Left lung (tissue), 10 donors: ENCODE measurements around the gene EXOC4. TPM values are rescaled to one million over a fixed set of nuclear protein-coding genes. Genes with fewer than 3 reads are reported as not detected.

Experiments
- ATAC-seq: fragments of 200-7000 bp; cut with Tn5 transposase; one replicate; pipeline ENCODE4 v1.9.1; 2020; ENCODE audit warnings: moderate library complexity
- DNase-seq, 4 donors: peaks; one replicate each; pipeline ENCODE4 v3.0.0-alpha.2; 2013 to 2020
- H3K27ac ChIP-seq, 2 donors: fragments of 200-600 bp; sonication (generic) in 1 of 2; one replicate each; pipeline versions ENCODE4 v1.5.0 to v1.8.0; 2020 to 2021
- H3K27me3 ChIP-seq, 2 donors: fragments of 200-600 bp; sonication (generic) in 1 of 2; one replicate each; pipeline versions ENCODE4 v1.5.0 to v1.8.0; 2020 to 2021
- H3K36me3 ChIP-seq, 2 donors: fragments of 200-600 bp; sonication (generic) in 1 of 2; one replicate each; pipeline versions ENCODE4 v1.5.0 to v1.8.0; 2020 to 2021
- H3K4me1 ChIP-seq, 2 donors: fragments of 200-600 bp; one replicate each; pipeline ENCODE4 v1.8.0; 2021
- H3K4me3 ChIP-seq, 2 donors: fragments of 200-600 bp; sonication (generic) in 1 of 2; one replicate each; pipeline versions ENCODE4 v1.5.0 to v1.8.0; 2020 to 2021; ENCODE audit warnings: mild to moderate bottlenecking in 1 of 2
- H3K9me3 ChIP-seq, 2 donors: fragments of 200-600 bp; sonication (generic) in 1 of 2; one replicate each; pipeline versions ENCODE4 v1.5.0 to v1.8.0; 2020 to 2021
- intact Hi-C, 2 donors: fragments of 100-400 bp; cut with DNase I; formaldehyde crosslinking; loops; one replicate each; pipeline versions ENCODE4 v1.11.2 to v1.14.2; 2022
- polyA plus RNA-seq, 6 donors: library from polyadenylated mRNA; unstranded; fragments of 120-200 nt; gene quantifications; one replicate each; pipeline ENCODE4 v1.2.1, GENCODE V29; 2013; ENCODE audit not compliant: insufficient read length in 6 of 6
- total RNA-seq, 2 donors: library from RNA; stranded (reverse); fragmentation: NEBNext Ultra II Directional; extraction: Animal tissue kit (Norgen Biotek cat#: 25700); gene quantifications; one replicate each; pipeline ENCODE4 v1.2.1, GENCODE V29; 2021
- TF ChIP-seq, protein P1 (sequence below), 2 donors: fragments of 200-600 bp; sonication (generic) in 1 of 2; IDR thresholded peaks; one replicate each; pipeline versions ENCODE4 v1.5.0 to v1.8.0; 2021; ENCODE audit warnings: antibody characterized with exemption in 2 of 2
- donor health status: DM: no; HTN: yes; CAD: no.
- donor health status: DM: no; HTN: no; CAD: no.

The EXOC4 gene
- total and polyA plus RNA-seq, 8 donors = 52.5 to 79.4 (median 65.9) TPM

DNA sequence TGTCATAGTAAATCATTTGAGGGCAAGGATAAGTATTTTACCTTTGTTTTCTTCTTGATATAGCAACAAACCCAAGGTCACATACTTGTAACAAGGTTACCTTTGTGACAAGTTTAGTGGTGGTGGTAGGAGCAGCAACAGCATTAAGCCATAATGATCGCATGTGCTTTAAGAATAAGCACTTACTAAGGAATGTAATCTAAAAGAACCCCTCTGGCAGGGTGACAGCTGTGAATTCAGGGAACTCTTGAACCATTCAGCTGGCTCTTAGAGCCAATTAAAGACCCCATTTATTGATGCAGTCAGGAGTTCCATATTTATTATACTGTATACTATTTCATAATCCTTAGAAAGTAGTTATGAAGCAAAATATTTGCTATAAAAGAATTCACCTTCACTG is 370.8 kb downstream of the EXOC4 start:
- no peak for ATAC-seq
- intact Hi-C loops = no loop called here
- Histone ChIP-seq H3K4me3 (no peak overlapping the region), H3K4me1 (no peaks in the 10 kb centered on the region), H3K36me3 (no peaks in the 10 kb centered on the region), H3K27ac (no peak overlapping the region), H3K27me3 (no peaks in the 10 kb centered on the region), H3K9me3 (no peaks in the 10 kb centered on the region)
- no peak for DNase-seq
- TF ChIP-seq, protein P1, sequence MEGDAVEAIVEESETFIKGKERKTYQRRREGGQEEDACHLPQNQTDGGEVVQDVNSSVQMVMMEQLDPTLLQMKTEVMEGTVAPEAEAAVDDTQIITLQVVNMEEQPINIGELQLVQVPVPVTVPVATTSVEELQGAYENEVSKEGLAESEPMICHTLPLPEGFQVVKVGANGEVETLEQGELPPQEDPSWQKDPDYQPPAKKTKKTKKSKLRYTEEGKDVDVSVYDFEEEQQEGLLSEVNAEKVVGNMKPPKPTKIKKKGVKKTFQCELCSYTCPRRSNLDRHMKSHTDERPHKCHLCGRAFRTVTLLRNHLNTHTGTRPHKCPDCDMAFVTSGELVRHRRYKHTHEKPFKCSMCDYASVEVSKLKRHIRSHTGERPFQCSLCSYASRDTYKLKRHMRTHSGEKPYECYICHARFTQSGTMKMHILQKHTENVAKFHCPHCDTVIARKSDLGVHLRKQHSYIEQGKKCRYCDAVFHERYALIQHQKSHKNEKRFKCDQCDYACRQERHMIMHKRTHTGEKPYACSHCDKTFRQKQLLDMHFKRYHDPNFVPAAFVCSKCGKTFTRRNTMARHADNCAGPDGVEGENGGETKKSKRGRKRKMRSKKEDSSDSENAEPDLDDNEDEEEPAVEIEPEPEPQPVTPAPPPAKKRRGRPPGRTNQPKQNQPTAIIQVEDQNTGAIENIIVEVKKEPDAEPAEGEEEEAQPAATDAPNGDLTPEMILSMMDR (IDR thresholded peaks at IDR 0.05) = no peak

DNA sequence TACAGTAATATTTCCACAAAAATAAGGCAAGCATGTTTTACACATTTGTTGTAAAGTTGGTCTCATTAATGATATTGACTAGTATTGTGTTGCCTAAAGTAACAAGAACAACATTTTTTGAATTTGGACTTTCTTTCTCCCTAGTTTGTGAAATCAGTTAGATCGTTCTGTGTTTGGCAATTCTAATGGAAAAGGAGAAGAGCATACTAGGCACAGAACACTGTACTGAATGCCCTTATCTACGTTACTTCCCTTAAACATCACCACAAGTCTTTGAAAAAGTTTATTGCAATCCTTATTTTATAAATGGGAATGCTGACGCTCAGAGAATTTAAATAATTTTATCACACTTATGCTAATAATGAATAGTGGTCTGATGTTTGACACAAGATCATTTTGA is 372.2 kb downstream of the EXOC4 start:
- no peaks in the 10 kb centered on the region for H3K36me3 ChIP-seq
- no peak overlapping the region for H3K4me3 ChIP-seq
- H3K27ac ChIP-seq = no peak overlapping the region
- intact Hi-C loops = no loop called here
- DNase-seq (no peak), ATAC-seq (no peak)
- no peaks in the 10 kb centered on the region for H3K4me1 ChIP-seq
- no peaks in the 10 kb centered on the region for H3K9me3 ChIP-seq
- TF ChIP-seq, protein P1 (IDR thresholded peaks at IDR 0.05) = no peak
- H3K27me3 ChIP-seq = no peaks in the 10 kb centered on the region

DNA sequence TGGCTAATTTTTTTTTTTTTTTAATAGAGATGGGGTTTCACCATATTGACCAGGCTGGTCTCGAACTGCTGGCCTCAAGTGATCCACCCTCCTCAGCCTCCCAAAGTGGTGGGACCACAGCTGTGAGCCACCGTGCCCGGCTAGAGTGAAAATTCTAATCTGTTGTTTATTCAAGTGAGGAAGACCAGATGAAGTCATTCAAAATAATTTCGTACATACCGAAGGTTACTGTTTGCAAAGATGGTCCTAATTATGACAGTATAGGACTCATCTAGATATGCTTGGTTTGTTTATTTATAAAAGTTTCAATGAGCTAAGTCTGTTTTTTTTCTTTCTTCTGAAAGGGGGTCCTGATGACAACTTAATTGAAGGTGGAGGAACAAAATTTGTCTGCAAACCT is 376.8 kb downstream of the EXOC4 start:
- TF ChIP-seq, protein P1 (IDR thresholded peaks at IDR 0.05) = no peak
- no peak overlapping the region for H3K4me3 ChIP-seq
- no peaks in the 10 kb centered on the region for H3K9me3 ChIP-seq
- intact Hi-C loops = no loop called here
- peaks cover 0 to 9% of the 10 kb centered on the region in 2 donors for H3K4me1 ChIP-seq
- no peaks in the 10 kb centered on the region for H3K27me3 ChIP-seq
- DNase-seq (no peak), ATAC-seq (no peak)
- no peak overlapping the region for H3K27ac ChIP-seq
- no peaks in the 10 kb centered on the region for H3K36me3 ChIP-seq

DNA sequence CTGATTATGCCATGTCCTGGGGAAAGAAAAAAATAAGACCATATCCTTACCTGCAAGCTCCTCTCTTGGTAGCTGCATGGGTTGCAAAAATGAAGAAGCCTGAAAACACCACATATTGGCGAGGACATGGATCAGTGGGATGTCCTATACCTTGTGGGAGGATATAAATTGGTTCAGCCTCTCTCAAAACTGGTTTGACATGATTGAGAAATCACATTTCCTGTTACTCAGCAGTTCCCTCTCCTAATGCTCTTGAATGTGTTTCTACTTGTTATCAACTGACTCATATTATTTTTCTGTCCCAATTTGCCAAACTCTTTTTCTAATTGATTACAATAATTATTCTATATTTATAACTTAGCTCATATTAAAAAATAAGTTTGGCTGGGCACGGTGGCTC is 380.2 kb downstream of the EXOC4 start:
- Histone ChIP-seq H3K4me3 (no peak overlapping the region), H3K27ac (peak overlapping the region in 1 of 2 donors; percentile 38), H3K4me1 (peaks cover 0 to 9% of the 10 kb centered on the region in 2 donors), H3K36me3 (no peaks in the 10 kb centered on the region), H3K27me3 (no peaks in the 10 kb centered on the region), H3K9me3 (no peaks in the 10 kb centered on the region)
- intact Hi-C loops = no loop called here
- ATAC-seq (peak; percentile 78), DNase-seq (no peak)
- TF ChIP-seq, protein P1 (IDR thresholded peaks at IDR 0.05) = no peak

DNA sequence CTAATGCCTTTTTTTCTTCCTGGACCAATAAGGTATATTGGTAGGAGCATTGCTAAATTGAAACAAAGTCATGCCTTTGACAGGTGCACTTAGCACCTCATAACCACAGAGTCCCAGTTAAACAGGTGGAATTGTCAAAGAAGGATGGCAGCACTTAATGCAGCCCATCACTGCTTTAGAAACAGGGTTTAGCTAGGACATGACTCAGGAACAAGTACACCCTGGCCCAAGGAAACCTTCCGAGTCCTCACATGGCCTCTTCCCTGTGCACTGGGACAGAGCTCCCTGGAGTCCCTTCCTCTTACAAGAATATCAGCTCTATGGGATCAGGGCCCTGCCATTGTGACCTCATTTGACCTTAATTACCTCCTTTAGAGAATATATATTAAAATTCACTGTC is 382.7 kb downstream of the EXOC4 start:
- no peak overlapping the region for H3K27ac ChIP-seq
- no peaks in the 10 kb centered on the region for H3K36me3 ChIP-seq
- intact Hi-C loops = no loop called here
- no peak for DNase-seq
- H3K27me3 ChIP-seq = no peaks in the 10 kb centered on the region
- no peak for ATAC-seq
- no peak overlapping the region for H3K4me3 ChIP-seq
- TF ChIP-seq, protein P1 (IDR thresholded peaks at IDR 0.05) = no peak
- H3K9me3 ChIP-seq = no peaks in the 10 kb centered on the region
- peaks cover 0 to 9% of the 10 kb centered on the region in 2 donors for H3K4me1 ChIP-seq
